Skeletal muscle cell (primary cell): ENCODE measurements around the gene ZEB2.

Experiments used
- DNase-seq: peaks from one replicate; pipeline ENCODE4 v3.0.0-alpha.2; 2010; ENCODE audit warnings: low read depth
- H3K4me3 ChIP-seq: 2 replicates; pipeline ENCODE4 v1.5.1; 2011; ENCODE audit warnings: low read depth, mild to moderate bottlenecking, control low read depth, low read length, moderate library complexity

The ZEB2 gene

GRCh38 chr2:144501627-144502026, 18.3 kb downstream of the ZEB2 start:
- no peak overlapping the region for H3K4me3 ChIP-seq
- no peak for DNase-seq

DNA sequence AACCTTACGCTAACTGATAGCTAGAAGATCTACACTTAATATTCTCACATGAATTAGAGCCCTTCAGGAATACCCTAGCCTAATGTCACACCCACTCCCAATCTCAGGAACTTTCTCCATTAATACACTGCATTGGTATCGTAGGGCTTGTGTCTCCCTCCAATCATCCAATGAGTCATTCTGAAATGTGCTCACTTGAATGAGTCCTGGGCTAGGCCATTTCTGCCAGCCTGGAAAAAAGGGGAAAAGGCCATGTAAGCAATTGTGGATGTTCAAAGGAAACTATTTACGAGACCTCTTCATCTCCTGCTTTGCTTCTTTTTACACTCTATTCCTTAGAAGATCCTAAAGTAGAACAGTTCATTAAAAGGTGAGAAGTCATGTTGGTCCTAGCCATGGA, 18.8 kb downstream of the ZEB2 start:
- no peak for DNase-seq
- H3K4me3 ChIP-seq = no peak overlapping the region

DNA sequence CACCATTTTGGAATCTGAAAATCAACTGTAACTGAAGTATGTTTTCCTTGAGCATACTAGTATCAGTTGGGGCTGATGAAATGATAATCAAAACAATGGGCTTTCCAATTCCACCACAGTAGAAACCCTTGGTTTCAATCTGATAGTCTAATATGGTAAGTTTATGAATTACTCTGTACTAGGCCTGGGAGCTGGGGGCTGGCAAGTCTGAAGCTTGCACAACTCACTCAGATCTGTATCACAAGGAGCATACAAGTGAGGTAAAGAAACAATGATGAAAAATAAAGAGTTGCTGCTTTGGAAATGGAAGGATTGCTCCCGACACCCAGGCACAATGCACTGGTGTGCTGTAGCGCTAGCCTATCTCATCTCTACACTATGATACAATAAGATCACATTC, 19.4 kb downstream of the ZEB2 start:
- H3K4me3 ChIP-seq = no peak overlapping the region
- DNase-seq = no peak

DNA sequence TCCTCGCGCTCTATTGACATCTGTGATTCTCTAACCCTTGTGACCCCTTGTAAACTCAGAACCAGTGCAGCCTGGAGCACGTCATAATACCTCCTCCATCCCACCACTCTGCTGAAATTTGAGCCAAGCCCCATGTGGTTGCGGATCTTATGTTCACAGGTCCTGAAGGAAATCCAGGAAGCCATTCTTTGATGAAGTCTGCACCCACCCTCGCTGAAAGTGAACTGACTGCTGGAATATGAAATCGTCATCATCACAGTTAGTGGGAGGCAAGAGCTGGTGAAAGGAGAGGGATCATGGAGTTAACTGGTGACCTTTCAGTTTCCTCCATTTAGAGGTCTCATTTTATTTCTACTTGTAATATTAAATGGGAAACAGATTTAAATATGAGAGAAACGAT, 21.6 kb downstream of the ZEB2 start:
- no peak for DNase-seq
- H3K4me3 ChIP-seq = no peak overlapping the region

- no peak overlapping the region for H3K4me3 ChIP-seq
- DNase-seq = no peak
Observed at GRCh38 chr2:144496977-144497598, 22.8 kb downstream of the ZEB2 start.

GRCh38 chr2:144496092-144496976, 23.6 kb downstream of the ZEB2 start:
- DNase-seq = no peak
- H3K4me3 ChIP-seq = no peak overlapping the region

GRCh38 chr2:144495227-144496091, 24.5 kb downstream of the ZEB2 start:
- no peak for DNase-seq
- H3K4me3 ChIP-seq = no peak overlapping the region

DNA sequence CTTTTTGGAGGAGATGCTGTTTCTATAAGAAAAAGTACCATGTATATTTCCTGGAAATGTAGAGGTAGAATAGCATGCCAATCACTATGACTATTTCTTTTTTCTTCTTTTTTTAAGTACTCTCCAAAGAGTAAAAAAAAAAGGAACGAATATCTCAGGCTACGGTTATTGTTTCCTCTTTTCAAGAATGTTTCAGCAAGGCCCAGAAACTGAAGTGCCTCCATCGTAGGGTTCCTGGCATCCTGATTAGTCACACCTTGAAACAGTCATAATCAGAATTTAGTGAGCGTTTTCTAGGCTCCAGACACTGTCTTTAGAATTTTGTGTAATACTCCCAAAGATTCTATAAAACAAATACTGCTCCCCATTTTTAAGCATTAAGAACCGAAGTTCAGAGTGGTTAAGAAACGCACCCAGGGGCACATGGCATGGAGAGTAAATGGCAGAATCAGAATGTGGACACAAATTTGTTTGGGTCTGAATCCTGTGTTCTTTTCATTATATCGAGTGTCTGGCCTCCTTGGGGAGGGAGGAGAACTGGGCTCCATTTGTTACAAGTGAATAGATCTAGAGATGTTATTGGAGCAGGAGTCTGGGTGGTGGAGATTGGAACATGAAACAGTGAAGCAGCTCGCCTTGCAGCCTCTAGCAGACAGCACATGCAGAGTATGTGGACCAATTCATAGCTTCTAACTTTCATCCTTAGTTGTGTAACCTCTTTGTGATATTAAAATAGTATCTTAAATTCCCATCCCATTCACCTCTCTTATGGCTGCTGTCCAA, 26.7 kb downstream of the ZEB2 start:
- no peak overlapping the region for H3K4me3 ChIP-seq
- no peak for DNase-seq

DNA sequence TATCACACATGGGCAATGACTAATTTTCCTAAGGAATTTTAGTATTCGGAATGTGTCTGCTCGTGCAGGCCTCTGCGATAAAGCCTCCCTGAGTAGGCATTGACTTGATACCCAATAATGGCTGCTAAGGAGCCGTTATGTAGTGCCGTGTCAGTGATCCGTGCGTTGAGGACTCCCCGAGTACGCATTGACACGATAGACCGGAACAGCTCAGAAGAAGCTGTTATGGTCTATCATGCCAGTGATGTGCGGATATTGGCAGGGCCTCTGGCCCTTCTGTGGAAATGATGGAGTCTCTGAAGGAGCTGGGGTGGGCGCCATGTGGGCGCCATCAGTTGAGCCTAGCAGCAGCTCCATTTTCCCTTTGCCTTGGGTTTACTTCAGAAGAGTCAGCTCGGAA, 29.1 kb downstream of the ZEB2 start:
- DNase-seq = no peak
- H3K4me3 ChIP-seq = no peak overlapping the region

DNA sequence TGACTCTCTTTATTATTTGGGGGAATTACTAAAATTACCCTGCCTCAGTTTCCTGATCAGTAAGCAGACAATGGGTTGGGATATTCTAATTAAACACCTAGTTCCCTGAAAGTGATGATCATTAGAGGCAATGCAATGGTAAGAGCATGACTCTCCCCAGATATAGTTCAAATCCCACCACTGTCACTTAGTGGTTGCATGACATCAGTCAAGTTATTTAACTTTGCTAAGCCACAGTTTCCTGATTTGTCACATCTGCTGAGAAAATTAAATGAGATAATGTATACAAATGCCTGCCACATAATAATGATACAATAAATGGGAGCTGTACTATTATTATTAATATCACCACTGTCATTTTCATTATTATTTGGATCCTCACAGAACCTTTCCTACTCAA, 29.9 kb downstream of the ZEB2 start:
- no peak overlapping the region for H3K4me3 ChIP-seq
- DNase-seq = no peak

DNA sequence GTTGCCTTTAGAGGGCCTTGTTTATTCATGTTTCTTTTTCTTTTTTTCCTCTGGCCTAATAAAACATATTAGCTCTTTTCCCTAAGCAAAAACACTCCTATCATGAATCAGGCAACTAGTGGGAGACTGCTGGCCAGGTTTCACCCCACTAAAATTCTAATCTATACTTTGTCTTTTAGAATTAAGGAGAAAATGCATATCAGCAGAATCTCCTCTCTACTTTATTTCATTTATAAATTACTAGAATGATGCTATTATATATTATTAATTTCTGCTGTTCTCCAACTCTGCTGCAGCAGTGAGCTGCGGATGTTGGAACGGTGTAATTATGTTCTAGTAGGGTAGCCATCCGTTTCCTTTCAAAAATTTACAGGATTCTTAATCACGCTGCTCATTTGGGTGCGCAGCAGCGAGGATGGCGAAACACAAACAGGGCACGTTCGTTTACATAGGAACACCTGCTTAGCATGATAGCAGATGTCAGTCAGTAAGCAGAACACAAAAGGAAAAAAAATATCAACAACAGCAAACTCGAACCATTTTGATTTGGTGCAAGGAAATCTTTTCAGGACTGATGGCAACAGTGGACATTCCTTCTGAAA, 30.5 kb downstream of the ZEB2 start:
- DNase-seq = no peak
- H3K4me3 ChIP-seq = no peak overlapping the region

DNA sequence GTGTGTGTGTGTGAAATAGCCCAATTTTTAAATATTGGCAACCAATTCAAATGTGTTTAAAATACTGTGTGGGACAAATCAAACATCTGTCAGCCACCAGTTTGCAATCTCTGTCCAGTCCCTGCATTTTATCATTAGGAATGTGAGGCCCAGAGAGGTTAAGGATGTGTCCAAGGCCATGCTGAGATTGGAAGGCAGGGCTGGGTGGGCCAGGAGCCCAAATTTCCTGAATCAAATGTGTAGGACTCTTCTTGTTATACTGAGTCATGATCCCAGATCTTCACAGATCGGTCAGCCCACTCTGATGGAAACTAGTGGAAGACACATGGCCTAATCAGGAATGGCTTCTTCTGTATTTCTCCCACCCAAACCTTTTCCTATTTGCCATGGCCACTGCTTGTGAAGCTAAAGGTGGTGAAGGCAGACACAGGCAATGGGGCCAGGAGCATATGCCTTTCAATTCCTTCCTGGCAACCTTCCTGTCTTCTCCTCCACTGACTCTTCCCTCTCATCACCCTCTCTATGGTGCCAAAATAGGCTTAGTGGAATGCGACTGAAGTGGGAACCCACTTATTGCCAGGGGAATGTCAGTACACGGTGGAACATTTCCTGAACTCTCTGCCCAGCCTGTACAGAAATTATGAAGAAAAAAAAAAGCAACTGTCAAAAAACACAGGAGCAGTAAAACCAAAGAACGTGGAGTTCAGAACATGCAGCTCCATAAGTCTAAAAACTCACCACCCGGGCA, 35.5 kb downstream of the ZEB2 start:
- H3K4me3 ChIP-seq = no peak overlapping the region
- no peak for DNase-seq

- H3K4me3 ChIP-seq = no peak overlapping the region
- DNase-seq = no peak
Observed at GRCh38 chr2:144481666-144482065, 38.3 kb downstream of the ZEB2 start.

DNA sequence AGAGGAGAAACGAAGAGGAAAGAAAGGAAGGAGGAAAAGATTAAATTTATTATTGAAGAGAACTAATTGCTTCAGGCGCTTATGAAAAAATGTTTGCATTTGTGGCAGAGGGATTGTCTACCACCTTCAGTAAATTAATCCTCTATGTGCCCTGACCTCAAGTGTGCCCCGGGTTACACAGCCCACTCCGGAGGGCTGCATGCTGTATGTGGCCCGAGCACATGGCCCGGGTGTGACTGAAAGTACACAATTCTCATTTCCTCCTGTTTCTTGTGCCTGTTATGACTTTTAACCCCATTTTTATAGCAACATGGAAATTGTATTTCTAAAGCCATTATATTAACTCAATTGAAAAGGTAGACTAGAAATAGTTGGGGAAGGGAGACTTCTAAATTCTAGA, 38.8 kb downstream of the ZEB2 start:
- no peak for DNase-seq
- no peak overlapping the region for H3K4me3 ChIP-seq

DNA sequence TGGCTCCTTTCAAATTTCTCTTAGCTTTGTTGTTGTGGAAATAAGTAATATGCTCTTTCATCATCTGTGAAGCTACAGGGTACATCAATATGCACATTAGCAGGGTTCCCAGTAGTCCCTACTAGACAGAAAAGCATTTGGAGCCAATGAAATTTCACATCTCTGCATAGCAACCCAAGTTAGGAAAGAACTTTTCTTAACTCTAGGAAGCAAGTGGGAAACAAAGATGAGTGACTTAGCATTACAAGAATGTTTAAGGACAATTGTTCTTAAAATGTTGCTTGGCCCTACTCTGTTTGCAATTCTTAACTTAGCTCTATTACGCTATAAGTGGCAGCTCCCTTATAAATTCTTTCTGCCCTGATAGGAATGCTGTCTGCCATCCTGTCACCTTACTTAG, 39.6 kb downstream of the ZEB2 start:
- peak; percentile 59 for DNase-seq
- no peak overlapping the region for H3K4me3 ChIP-seq

DNA sequence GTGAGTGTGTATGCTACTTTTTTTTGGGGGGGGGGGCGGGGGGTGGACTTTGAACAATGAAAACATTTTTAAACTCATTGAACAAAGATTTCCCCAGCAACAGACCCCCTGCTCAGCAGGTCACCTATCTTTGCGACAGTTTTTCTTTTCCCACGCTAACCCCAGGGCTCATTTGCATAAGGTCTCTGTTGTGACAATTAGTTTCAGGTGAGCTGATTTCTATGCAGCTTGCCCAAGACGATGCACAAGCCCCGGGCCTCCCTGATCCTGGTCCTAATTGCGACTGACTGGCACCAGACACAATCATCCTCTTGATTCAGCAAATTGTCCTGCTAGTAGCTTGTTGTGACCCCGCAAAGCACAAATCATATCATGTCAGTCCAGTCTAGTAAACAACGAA, 40.3 kb downstream of the ZEB2 start:
- no peak for DNase-seq
- H3K4me3 ChIP-seq = no peak overlapping the region

GRCh38 chr2:144479138-144479537, 40.8 kb downstream of the ZEB2 start:
- peak; percentile 24 for DNase-seq
- no peak overlapping the region for H3K4me3 ChIP-seq

- no peak overlapping the region for H3K4me3 ChIP-seq
- DNase-seq = no peak
Observed at GRCh38 chr2:144477957-144478311, 42.0 kb downstream of the ZEB2 start.
